HL-60 (cell line): Measurements from ENCODE around the gene ABCA8.

Source experiments
- CTCF ChIP-seq: IDR thresholded peaks from one replicate; pipeline ENCODE4 v1.5.1; 2011; ENCODE audit warnings: low read length, control low read depth, inconsistent platforms; ENCODE audit not compliant: insufficient read depth
- GABPA ChIP-seq: IDR thresholded peaks from 2 replicates; pipeline ENCODE4 v1.6.1; 2012; ENCODE audit warnings: low read depth
- POLR2AphosphoS5 ChIP-seq: IDR thresholded peaks from 2 replicates; pipeline ENCODE4 v1.6.1; 2012; ENCODE audit warnings: low read depth
- REST ChIP-seq: IDR thresholded peaks from 2 replicates; pipeline ENCODE4 v1.6.1; 2012; ENCODE audit warnings: low read depth; ENCODE audit not compliant: insufficient replicate concordance
- SPI1 ChIP-seq: IDR thresholded peaks from 2 replicates; pipeline ENCODE4 v1.6.1; 2012; ENCODE audit warnings: low read depth, mild to moderate bottlenecking, borderline replicate concordance

- TF ChIP-seq POLR2AphosphoS5: no peak
- no peak for TF ChIP-seq REST
- TF ChIP-seq GABPA: no peak
- no peak for TF ChIP-seq CTCF
- no peak for TF ChIP-seq SPI1
These were observed 124.9 kb downstream of the ABCA8 start for GRCh38 chr17:68830313-68830712.
